ENCODE measurements around the gene ADGRG6. TPM values are rescaled to one million over a fixed set of nuclear protein-coding genes. Genes with fewer than 3 reads are reported as not detected.
"Not testable (repeated sequence)": the region's sequence is repeated elsewhere in the genome, so short reads cannot be mapped to it uniquely, and the experiment has no call there.

Gene ADGRG6
- total RNA-seq, 1 donor: 1.8 TPM

- Histone ChIP-seq H3K9me3 (ENCODE audit: low read depth, low read length) (no peaks in the 10 kb centered on the region), H3K4me3 (ENCODE audit: low read length) (no peak overlapping the region), H3K27me3 (ENCODE audit: insufficient read depth, low read length) (no peaks in the 10 kb centered on the region), H3K4me1 (ENCODE audit: insufficient read depth, low read length) (no peaks in the 10 kb centered on the region)
These were observed 106.0 kb downstream of the ADGRG6 start for GRCh38 chr6:142407685-142408273.

GRCh38 chr6:142408409-142408808 lies 106.6 kb downstream of the ADGRG6 start:
- Histone ChIP-seq H3K4me3 (ENCODE audit: low read length) (no peak overlapping the region), H3K9me3 (ENCODE audit: low read depth, low read length) (no peaks in the 10 kb centered on the region), H3K27me3 (ENCODE audit: insufficient read depth, low read length) (no peaks in the 10 kb centered on the region), H3K4me1 (ENCODE audit: insufficient read depth, low read length) (no peaks in the 10 kb centered on the region)

- no peaks in the 10 kb centered on the region for H3K4me1 ChIP-seq (ENCODE audit: insufficient read depth, low read length)
- H3K27me3 ChIP-seq (ENCODE audit: insufficient read depth, low read length): no peaks in the 10 kb centered on the region
- no peaks in the 10 kb centered on the region for H3K9me3 ChIP-seq (ENCODE audit: low read depth, low read length)
- H3K4me3 ChIP-seq (ENCODE audit: low read length): no peak overlapping the region
These were observed 108.0 kb downstream of the ADGRG6 start for GRCh38 chr6:142409794-142410193.

GRCh38 chr6:142411145-142411544 lies 109.3 kb downstream of the ADGRG6 start:
- no peaks in the 10 kb centered on the region for H3K9me3 ChIP-seq (ENCODE audit: low read depth, low read length)
- H3K4me3 ChIP-seq (ENCODE audit: low read length): no peak overlapping the region
- H3K4me1 ChIP-seq (ENCODE audit: insufficient read depth, low read length): no peaks in the 10 kb centered on the region

GRCh38 chr6:142412241-142412640 lies 110.4 kb downstream of the ADGRG6 start:
- Histone ChIP-seq H3K9me3 (ENCODE audit: low read depth, low read length) (no peaks in the 10 kb centered on the region), H3K4me1 (ENCODE audit: insufficient read depth, low read length) (no peaks in the 10 kb centered on the region), H3K27me3 (ENCODE audit: insufficient read depth, low read length) (no peaks in the 10 kb centered on the region), H3K4me3 (ENCODE audit: low read length) (no peak overlapping the region)

More at GRCh38 chr6:142411145-142411544, 109.3 kb downstream of the ADGRG6 start:
- H3K27me3 ChIP-seq (ENCODE audit: insufficient read depth, low read length): no peaks in the 10 kb centered on the region

- Histone ChIP-seq H3K9me3 (ENCODE audit: low read depth, low read length) (no peaks in the 10 kb centered on the region), H3K4me3 (ENCODE audit: low read length) (no peak overlapping the region), H3K4me1 (ENCODE audit: insufficient read depth, low read length) (no peaks in the 10 kb centered on the region), H3K27me3 (ENCODE audit: insufficient read depth, low read length) (no peaks in the 10 kb centered on the region)
These were observed 110.9 kb downstream of the ADGRG6 start for GRCh38 chr6:142412658-142413057.

- no peak overlapping the region for H3K4me3 ChIP-seq (ENCODE audit: low read length)
- no peaks in the 10 kb centered on the region for H3K9me3 ChIP-seq (ENCODE audit: low read depth, low read length)
- H3K27me3 ChIP-seq (ENCODE audit: insufficient read depth, low read length): no peaks in the 10 kb centered on the region
- H3K4me1 ChIP-seq (ENCODE audit: insufficient read depth, low read length): no peaks in the 10 kb centered on the region
These were observed 111.3 kb downstream of the ADGRG6 start for GRCh38 chr6:142413111-142413510.

GRCh38 chr6:142414462-142415250 lies 112.8 kb downstream of the ADGRG6 start:
- no peaks in the 10 kb centered on the region for H3K4me1 ChIP-seq (ENCODE audit: insufficient read depth, low read length)
- H3K9me3 ChIP-seq (ENCODE audit: low read depth, low read length): no peaks in the 10 kb centered on the region
- no peak overlapping the region for H3K4me3 ChIP-seq (ENCODE audit: low read length)

GRCh38 chr6:142416179-142416578 lies 114.4 kb downstream of the ADGRG6 start:
- Histone ChIP-seq H3K4me3 (ENCODE audit: low read length) (no peak overlapping the region), H3K27me3 (ENCODE audit: insufficient read depth, low read length) (no peaks in the 10 kb centered on the region), H3K4me1 (ENCODE audit: insufficient read depth, low read length) (no peaks in the 10 kb centered on the region), H3K9me3 (ENCODE audit: low read depth, low read length) (no peaks in the 10 kb centered on the region)

More at GRCh38 chr6:142414462-142415250, 112.8 kb downstream of the ADGRG6 start:
- H3K27me3 ChIP-seq (ENCODE audit: insufficient read depth, low read length): no peaks in the 10 kb centered on the region

GRCh38 chr6:142416686-142417085 lies 114.9 kb downstream of the ADGRG6 start:
- Histone ChIP-seq H3K27me3 (ENCODE audit: insufficient read depth, low read length) (no peaks in the 10 kb centered on the region), H3K4me3 (ENCODE audit: low read length) (no peak overlapping the region), H3K9me3 (ENCODE audit: low read depth, low read length) (no peaks in the 10 kb centered on the region), H3K4me1 (ENCODE audit: insufficient read depth, low read length) (no peaks in the 10 kb centered on the region)

- Histone ChIP-seq H3K4me1 (ENCODE audit: insufficient read depth, low read length) (no peaks in the 10 kb centered on the region), H3K4me3 (ENCODE audit: low read length) (no peak overlapping the region), H3K27me3 (ENCODE audit: insufficient read depth, low read length) (no peaks in the 10 kb centered on the region), H3K9me3 (ENCODE audit: low read depth, low read length) (no peaks in the 10 kb centered on the region)
These were observed 115.5 kb downstream of the ADGRG6 start for GRCh38 chr6:142417331-142417750.

GRCh38 chr6:142419071-142419470 lies 117.3 kb downstream of the ADGRG6 start:
- Histone ChIP-seq H3K9me3 (ENCODE audit: low read depth, low read length) (no peaks in the 10 kb centered on the region), H3K4me1 (ENCODE audit: insufficient read depth, low read length) (no peaks in the 10 kb centered on the region), H3K4me3 (ENCODE audit: low read length) (no peak overlapping the region), H3K27me3 (ENCODE audit: insufficient read depth, low read length) (no peaks in the 10 kb centered on the region)

- H3K4me3 ChIP-seq (ENCODE audit: low read length): no peak overlapping the region
- H3K9me3 ChIP-seq (ENCODE audit: low read depth, low read length): no peaks in the 10 kb centered on the region
- no peaks in the 10 kb centered on the region for H3K4me1 ChIP-seq (ENCODE audit: insufficient read depth, low read length)
- no peaks in the 10 kb centered on the region for H3K27me3 ChIP-seq (ENCODE audit: insufficient read depth, low read length)
These were observed 119.0 kb downstream of the ADGRG6 start for GRCh38 chr6:142420802-142421201.

- no peaks in the 10 kb centered on the region for H3K9me3 ChIP-seq (ENCODE audit: low read depth, low read length)
- H3K4me1 ChIP-seq (ENCODE audit: insufficient read depth, low read length): no peaks in the 10 kb centered on the region
- H3K27me3 ChIP-seq (ENCODE audit: insufficient read depth, low read length): no peaks in the 10 kb centered on the region
- no peak overlapping the region for H3K4me3 ChIP-seq (ENCODE audit: low read length)
These were observed 119.7 kb downstream of the ADGRG6 start for GRCh38 chr6:142421285-142422117.

- not testable (repeated sequence) for H3K4me3 ChIP-seq (ENCODE audit: low read length)
These were observed 124.8 kb downstream of the ADGRG6 start for GRCh38 chr6:142426444-142427132.

More at GRCh38 chr6:142426444-142427132, 124.8 kb downstream of the ADGRG6 start:
- H3K9me3 ChIP-seq (ENCODE audit: low read depth, low read length); H3K27me3 ChIP-seq (ENCODE audit: insufficient read depth, low read length); H3K4me1 ChIP-seq (ENCODE audit: insufficient read depth, low read length): not testable (repeated sequence)

Data from mononuclear cell (primary cell).